HUDEP-2 (cell line): Measurements from ENCODE around the gene SKP1.
A peak's percentile ranks its signal among the peaks of the same experiment; 100 is the strongest.
"Not testable (repeated sequence)": the region's sequence is repeated elsewhere in the genome, so short reads cannot be mapped to it uniquely, and the experiment has no call there.

Experiments used
- DNase-seq, 76 experiments: peaks; one replicate each; lab custom pipeline; 2025; ENCODE audit not compliant: unreplicated experiment in 76 of 76; lab: John Stamatoyannopoulos, UW

SKP1 gene

DNA sequence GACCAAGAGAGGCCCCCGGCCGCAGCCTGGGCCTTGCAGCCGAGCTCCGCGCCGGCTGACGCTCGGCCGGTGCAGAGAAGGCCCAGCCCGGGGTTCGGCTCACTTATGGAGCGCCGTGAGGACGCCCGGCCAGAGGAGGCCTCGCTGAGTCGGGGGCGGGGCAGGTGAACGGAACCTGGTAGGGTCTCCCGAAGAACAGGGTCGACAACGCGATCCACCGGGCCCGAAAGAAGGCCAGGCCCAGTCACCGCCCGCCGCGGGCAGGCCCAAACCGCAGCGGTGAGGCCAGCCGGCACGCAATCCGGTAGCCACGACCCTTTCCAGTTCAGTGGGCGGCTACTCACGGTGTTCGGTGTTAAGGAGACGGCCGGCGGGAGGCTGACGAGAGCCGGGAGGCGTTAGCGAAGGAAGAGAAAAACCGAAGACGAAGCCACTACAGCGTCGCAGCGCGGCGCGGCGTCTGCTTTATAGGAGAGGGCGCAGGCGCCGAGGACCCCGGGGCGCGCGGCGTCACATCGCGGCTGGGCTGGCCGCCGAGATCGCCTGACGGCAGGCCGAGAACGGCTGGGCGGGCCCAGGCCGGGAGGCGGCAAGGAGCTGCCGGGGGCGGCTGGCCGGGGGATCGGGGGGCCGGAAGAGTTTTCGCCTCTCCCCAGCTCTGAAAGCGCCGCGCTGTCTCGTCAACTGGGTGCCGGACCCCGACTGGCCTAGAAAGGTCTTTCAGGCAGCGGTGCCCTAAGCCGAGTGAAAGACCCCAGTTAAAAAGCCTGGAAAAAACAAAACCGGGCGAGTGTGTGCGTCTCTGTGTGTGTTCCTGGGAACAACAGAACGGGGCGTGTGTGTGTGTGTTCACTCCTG, at the start of gene SKP1:
TSS of gene SKP1 (minus strand) at position 440 of the 858 bp plus-strand sequence. CDS start 2,928 bp downstream, outside the sequence.
- peak in 71 of 76 experiments; percentile 31 to 91 (median 72) for DNase-seq

DNA sequence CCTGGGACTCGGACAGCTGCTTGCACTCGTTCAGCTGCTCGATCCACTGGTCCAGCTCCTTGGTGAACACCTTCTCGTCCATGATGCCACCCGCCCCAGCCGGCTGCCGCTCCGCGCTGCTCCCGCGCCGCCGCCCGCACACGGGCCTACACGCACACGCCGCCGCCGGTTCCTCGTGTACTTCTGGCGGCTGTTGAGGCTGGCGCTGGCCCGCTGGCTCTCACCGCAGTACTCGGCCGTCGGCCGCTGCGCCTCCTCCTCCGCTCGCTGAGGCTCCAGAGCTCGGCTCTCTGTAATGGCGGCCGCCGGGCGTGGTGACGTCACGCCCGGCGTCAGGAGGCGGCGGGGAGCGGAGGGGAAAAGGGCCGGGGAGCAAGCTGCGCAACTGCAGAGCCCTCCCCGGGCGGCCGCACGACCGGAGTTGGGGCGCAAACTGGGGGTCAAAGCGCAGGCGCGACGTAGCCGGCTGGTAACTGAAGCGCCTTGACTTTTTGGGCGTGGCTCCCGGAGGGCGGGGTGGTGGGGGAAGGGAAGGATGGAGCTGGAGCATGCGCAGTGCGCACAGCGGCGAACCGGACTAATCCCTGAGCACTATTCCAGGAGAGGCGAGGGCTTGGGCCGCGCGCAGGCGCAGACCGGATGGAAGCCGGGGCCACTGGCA, 49.2 kb upstream of the SKP1 start, which contains the start of gene PPP2CA:
TSS of gene PPP2CA (minus strand) at position 294 of the 661 bp plus-strand sequence. CDS start at position 82, 212 bp downstream.
- peak; percentile 64 to 98 (median 95) for DNase-seq

DNA sequence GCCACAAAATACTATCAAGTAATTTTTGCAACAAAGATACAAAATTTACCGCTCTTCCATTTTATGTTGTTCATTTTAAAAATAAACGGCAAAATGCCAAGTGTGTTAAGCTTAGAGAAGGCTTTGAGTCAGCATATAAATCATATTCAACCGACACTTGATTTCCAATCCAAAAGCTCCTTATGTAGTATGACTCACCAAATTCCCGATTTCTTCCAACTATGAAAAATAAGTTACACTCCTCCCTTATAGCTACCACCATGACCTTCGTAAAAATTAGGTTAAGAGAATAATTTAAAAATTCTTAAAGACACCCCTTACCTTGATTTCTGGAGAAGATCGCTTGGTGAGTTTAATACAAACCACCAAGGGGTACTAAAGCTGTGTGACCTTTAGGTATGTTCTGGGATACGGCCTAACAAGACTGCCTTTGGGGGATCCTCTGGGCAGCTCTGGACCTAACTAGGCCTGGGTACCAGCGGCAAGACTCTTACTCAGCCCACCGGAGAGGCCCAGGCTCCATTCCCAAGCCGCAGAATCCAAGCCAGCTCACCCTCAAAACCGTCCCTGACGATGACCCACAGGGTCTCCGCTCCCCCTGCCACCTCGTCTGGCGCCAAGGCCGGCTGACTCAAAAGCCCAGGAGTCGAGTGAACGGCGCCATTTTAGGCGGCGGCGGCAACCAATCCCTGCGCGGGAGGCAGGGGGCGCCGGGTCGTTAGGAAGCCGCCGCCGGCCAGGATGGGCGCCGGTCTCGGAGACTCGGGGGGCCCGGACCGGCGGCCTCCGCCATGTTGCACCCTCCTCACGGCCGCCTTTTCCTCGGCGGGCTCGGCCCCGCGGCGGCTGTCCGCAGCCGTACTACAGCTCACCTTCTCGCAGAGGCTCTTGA, 48.4 kb upstream of the SKP1 start:
- DNase-seq = peak in 30 of 76 experiments; percentile 4 to 55 (median 20)

DNA sequence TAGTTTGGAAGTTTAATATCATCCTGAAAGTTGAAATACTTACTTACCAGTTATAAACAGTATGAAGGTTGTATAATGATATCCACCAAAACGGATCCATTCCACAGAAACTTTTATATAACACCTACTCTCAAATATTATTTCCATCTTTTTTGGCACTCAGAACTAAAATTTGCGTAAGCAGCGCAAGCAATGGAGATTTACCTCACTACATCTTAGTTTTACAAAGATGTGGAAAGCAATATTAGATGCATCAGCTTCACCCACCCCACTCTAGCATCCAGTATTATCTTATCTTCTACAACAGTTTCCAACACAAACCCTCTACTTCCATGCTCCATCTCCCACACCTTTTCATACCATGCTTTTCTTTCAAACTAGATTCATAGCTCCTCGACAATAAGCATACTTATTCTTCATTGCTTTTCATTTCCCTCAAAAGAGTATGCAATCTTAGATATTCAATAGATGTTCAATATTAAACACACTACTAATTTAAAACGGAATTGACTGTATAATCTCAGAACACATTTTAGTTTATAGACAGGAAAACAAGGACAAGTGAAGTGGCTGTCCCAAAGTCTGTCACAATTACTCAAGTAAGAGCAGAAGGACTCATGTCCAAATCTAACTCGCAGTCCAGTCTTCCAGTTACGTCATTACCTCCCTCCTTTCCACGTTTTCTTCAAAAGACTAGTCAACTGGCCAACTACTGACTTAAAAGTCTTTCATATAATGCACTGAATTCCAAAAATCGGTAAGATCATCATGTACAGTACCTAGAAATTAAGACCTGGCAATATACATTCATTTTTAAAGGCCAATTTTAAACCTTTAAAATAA, 46.9 kb upstream of the SKP1 start:
- no peak for DNase-seq

DNA sequence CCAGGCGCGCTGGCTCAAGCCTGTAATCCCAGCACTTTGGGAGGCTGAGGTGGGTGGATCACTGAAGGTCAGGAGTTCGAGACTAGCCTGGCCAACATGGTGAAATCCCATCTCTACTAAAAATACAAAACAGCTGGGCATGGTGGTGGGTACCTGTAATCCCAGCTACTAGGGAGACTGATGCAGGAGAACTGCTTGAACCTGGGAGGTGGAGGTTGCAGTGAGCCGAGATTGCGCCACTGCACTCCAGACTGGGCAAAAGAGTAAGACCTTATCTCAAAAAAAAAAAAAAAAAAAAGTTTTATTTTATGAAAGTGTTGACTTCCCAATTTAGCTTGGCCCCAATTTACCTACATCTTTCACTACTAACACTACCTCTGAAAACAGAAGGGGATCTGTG, 44.9 kb upstream of the SKP1 start:
- not testable (repeated sequence) for DNase-seq

DNA sequence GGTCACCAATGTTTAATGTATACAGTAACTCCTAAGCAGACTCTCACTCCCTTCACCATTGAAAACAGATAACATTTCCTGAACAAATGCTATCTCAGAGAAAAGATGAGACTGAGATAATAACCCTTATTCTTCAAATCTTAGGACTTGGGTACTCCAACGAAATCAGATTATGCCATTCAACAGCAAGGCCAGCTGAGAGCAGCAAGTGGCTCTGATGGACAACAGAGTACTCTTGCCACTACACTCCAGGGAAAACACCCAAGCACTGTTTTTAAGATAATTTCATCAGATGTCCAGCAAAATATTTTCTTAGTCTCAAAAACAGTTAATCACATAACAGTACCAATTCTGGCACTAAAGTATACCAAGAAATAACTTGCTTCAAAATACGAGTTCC, 39.0 kb upstream of the SKP1 start:
- no peak for DNase-seq

DNA sequence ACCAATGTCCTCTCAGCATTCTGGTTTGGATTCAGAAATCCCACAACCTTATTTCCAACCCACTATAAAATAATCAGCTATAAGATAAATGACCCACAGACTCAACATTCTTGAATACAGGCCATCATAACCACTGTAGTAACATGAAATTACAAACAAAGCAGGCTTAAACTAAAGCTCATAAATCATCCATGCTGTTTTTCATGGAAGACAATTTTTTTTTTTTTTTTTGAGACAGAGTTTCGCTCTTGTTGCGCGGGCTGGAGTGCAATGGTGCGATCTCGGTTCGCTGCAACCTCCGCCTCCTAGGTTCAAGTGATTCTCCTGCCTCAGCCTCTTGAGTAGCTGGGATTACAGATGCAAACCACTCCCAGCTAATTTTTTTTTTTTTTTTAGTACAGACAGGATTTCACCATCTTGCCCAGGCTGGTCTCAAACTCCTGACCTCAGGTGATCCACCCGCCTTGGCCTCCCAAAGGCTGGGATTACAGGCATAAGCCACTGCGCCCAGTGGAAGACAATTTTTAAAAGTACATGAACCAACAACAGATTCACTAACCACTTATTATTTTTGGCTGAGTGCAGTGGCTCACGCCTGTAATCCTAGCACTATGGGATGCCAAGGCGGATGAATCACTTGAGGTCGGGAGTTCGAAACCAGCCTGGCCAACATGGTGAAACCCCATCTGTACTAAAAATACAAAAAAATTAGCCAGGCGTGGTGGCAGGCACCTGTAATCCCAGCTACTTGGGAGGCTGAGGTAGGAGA, 34.7 kb upstream of the SKP1 start:
- not testable (repeated sequence) for DNase-seq

DNA sequence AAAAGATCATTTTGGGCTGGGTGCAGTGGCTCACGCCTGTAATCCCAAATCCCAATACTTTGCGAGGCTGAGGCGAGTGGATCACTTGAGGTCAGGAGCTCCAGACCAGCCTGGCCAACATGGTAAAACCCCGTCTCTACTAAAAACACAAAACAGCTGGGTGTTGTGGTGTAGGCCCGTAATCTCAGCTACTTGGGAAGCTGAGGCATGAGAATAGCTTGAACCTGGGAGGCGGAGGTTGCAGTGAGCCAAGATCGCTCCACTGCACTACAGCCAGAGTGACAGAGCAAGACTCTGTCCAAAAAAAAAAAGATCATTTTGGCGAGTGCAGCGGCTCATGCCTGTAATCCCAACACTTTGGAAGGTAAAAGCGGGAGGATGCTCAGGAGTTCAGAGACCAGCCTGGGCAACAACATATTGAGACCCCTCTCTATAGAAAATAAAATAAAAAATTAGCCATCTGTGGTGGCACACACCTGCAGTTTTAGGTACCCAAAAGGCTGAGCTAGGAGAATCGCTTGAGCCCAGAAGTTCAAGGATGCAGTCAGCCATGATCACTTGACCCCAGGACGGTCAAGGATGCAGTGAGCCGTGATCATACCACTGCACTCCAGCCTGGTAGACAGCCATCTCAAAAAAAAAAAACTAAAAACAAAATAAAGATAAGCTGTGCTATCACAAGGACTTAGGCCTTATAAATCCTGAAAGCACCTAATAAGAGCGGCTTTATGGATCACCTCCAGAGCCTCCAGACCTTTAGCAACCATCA, 32.9 kb upstream of the SKP1 start:
- DNase-seq = no peak

DNA sequence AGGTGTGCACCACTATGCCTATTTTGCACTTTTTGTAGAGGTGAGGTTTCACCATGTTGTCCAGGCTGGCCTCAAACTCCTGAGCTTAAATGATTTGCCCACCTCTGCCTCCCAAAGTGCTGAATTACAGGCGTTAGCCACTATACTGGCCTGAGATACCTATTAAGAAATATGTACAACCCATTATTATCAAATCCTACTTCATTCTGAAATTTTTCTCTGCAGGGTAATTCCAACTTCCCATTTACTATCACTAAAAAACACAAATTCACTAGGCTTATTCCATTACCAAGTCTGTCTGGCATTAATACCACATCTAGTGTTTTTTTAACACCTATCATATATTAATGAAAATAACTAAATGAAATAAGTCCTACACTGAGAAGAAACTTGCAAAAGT, 30.9 kb upstream of the SKP1 start:
- no peak for DNase-seq

DNA sequence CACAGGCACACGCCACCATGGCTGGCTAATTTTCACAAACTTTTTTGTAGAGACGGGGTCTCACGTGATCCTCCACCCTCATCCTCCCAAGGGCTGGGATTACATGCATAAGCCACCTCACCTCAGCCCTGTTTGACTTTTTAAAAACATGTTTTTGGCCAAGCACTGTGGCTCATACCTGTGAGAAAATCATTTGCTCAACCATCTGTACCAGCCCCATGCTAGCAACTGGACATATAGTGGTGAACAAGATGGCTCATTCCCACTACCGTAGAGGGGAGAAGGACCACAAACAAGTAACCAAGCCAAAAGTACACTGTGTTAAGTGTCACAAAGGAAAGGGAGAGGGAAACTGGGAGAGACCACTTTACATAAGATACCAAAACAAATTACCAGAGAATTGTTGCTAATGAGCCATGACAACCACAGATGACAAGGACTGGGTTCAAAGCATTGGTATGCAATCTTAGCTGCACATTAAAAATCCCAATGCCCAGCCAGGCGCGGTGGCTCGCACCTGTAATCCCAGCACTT, 29.9 kb upstream of the SKP1 start:
- DNase-seq = no peak

DNA sequence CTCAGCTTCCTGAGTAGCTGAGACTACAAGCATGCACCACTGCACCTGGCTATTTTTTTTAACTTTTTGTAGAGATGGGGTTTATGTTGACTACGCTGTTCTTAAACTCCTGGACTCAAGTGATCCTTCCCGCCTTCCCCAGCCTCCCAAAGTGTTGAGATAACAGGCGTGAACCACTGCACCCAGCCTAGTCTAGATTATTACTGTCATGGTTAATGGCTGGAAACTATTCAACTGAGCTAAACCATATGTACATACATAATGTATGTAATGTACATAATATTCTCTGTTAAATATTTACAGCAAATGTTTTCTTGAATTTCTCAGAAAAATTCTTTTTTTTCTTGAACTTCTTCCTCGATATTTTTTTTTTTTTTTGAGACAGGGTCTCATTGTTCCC, 27.8 kb upstream of the SKP1 start:
- no peak for DNase-seq

DNA sequence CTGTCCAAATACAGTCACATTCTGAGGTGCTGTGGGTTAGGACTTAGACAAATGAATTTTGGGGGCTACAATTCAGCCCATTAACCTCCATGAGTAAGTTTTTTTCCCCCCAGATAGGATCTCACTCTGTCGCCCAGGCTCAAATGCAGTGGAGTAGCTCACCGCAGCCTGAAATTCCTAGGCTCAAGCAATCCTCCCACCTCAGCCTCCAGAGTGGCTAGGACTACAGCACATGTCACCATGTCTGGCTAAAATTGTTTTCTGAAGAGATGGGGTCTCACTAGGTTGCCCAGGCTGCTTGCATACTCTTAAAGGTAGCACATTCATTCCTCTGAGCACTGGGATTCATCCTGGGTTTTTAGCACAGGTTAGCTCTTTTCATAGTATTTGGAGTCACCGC, 26.9 kb upstream of the SKP1 start:
- DNase-seq = no peak

DNA sequence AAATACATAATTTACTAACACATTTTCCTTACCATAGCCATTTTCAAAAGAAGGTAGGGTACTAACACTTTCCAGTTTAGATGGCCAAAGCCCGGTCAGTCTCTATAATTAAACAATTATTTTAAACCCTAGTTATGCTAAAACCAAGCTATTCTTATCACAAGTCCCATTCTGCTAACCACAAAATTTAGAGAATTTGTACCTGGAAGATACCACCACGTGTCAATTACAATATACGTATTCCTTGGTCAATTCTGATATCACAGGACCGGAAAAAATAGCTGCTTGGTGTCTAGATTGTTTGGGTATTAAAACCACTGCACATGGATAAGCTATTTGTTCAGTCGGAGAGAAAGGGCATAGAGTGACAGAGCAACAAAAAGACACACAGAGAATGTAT, 18.9 kb upstream of the SKP1 start:
- no peak for DNase-seq

DNA sequence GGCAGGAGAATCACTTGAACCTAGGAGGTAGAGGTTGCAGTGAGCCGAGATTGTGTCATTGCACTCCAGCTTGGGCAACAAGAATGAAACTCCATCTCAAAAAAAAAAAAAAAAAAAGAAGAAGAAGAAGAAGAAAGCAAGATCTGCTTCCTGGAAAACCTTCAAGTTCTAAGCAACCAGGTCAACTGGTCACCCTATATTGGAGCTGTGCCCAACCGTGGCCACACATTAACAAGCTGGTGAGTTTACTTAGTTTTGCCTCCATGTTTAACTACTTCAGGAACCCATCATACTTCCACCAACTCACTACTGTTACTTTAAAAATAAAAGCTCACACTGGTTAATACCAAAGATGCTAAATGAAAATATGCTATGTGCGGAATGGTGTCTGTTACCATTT, 12.3 kb upstream of the SKP1 start:
- DNase-seq = no peak

DNA sequence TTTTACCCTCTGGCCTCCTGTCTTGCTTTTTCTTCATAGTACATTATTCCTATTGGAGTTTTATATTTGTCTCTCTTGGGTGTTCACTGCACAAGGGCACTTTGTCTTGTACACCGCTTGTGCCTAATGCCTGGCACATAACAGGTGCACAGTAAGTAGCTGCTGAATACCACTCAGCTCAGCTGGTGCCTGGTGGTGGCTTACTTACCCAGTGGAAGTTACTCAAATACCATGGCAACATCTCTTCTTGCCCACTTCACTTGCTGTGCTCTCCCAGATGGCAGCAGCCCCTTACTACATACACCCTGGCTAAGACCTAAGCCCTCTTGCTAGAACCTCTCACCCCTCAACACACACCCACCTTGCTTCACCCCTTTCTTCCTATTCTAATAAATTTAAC, 11.3 kb upstream of the SKP1 start:
- no peak for DNase-seq

DNA sequence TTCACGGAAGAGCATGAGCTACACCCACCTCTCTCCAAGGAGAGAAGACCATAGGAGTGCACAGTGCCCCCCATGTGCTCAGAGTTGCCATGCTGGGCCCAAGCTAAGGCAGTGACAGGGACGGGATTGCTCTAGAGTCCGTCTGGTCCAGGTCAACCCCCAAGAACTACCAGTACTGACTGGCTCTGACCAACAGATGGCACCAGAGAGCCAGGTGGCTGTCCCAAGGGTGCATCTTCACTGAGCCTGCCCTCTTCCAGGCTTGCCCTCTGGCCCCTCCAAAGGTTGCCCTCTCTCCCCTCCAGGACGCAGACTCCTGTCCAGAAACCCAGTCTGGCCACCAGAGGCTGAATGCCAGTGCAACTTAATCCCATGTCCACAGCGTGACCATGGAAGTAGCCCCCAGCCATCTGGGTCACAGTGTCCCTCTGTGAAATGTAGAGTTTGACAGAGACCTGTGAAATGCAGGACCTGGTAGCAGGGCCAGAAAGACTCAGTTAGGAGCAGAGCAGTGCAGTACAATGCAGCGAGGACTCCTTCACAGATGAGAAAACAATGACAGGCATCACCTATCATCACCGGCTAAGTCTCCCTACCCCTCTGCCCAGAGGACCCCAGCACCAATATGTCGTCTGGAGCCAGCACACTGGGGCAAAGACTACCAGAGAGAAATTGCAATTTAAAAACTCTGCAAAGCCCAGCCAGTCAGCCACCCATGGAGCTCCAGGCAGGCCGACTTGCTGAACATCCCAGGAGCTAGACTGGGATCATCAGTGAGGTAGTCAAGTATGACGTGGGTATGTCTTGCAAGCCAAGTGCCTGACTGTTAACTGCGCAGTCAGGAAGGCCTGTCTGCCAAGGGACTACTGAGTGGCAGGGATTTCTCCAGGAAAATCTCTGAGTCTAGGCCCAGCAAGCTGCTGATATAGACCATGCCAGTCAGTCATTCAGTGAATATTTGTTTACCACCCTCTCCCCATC, 7.7 kb upstream of the SKP1 start:
- DNase-seq = peak in 65 of 76 experiments; percentile 5 to 84 (median 53)

DNA sequence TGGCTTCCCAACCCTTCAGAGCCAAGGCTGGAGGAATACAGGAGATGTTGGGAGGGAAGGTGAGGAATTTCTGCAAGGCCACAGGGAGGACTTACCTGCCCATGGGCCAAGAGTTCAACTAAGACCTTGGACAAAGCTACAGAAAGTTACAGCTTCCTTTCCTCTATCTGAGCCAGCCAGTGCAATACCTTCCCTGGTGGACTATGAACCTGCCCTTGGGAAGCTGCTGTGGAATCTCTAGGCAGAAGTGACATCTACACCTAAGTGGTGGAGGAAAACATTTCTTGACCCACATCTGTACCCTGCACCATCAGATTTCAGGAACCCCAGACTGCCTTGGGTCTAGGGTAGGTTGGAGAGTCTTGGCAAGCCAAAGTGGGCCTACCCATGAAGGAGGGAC, 6.7 kb upstream of the SKP1 start:
- DNase-seq = no peak
